SK-N-SH (cell line): ENCODE measurements around the gene NOL4L.

Experiments
- EP300 ChIP-seq, 2 experiments: IDR thresholded peaks; 2 replicates each; pipeline versions ENCODE4 v1.4.0 to v1.6.1; 2012; ENCODE audit warnings: borderline replicate concordance in 1 of 2, low read depth in 1 of 2, low read length in 1 of 2
- EZH2phosphoT487 ChIP-seq: fragments of 200-600 bp; sonication (generic); IDR thresholded peaks from 2 replicates; pipeline ENCODE4 v1.6.1; 2017; ENCODE audit warnings: low read depth, mixed run types, mild to moderate bottlenecking, antibody characterized with exemption, moderate library complexity, borderline replicate concordance
- JUND ChIP-seq: IDR thresholded peaks from 2 replicates; pipeline ENCODE4 v1.4.0; 2012
- NFIC ChIP-seq: IDR thresholded peaks from 2 replicates; pipeline ENCODE4 v1.4.0; 2012; ENCODE audit warnings: borderline replicate concordance
- NRF1 ChIP-seq: IDR thresholded peaks from 2 replicates; pipeline ENCODE4 v1.6.1; 2012; ENCODE audit warnings: low read depth, mild to moderate bottlenecking, low read length
- POLR2AphosphoS5 ChIP-seq: IDR thresholded peaks from 2 replicates; pipeline ENCODE4 v1.6.1; 2012; ENCODE audit warnings: low read depth, low read length
- RCOR1 ChIP-seq: fragments of 150-350 bp; IDR thresholded peaks from 2 replicates; pipeline ENCODE4 v1.6.1; 2017; ENCODE audit warnings: antibody characterized with exemption, low read length
- RFX5 ChIP-seq: IDR thresholded peaks from 2 replicates; pipeline ENCODE4 v1.6.1; 2012; ENCODE audit warnings: mild to moderate bottlenecking, improper control_type of control experiment, low read length
- TAF1 ChIP-seq: IDR thresholded peaks from 2 replicates; pipeline ENCODE4 v1.6.1; 2012; ENCODE audit warnings: low read depth, mild to moderate bottlenecking, low read length, moderate library complexity, borderline replicate concordance
- TCF12 ChIP-seq: IDR thresholded peaks from 2 replicates; pipeline ENCODE4 v1.4.0; 2012
- TF ChIP-seq, protein P1 (sequence below): fragments of 200-600 bp; sonication (generic); IDR thresholded peaks from 2 replicates; pipeline ENCODE4 v1.6.1; 2017; ENCODE audit warnings: antibody characterized with exemption, mild to moderate bottlenecking, moderate library complexity
- TF ChIP-seq, protein P2 (sequence below): IDR thresholded peaks from 2 replicates; pipeline ENCODE4 v1.4.0; 2012; ENCODE audit warnings: low read depth, borderline replicate concordance
- TF ChIP-seq, protein P3 (sequence below): fragments of 150-350 bp; IDR thresholded peaks from 2 replicates; pipeline ENCODE4 v1.6.1; 2017; ENCODE audit warnings: antibody characterized with exemption, low read length, low read depth, borderline replicate concordance

DNA sequence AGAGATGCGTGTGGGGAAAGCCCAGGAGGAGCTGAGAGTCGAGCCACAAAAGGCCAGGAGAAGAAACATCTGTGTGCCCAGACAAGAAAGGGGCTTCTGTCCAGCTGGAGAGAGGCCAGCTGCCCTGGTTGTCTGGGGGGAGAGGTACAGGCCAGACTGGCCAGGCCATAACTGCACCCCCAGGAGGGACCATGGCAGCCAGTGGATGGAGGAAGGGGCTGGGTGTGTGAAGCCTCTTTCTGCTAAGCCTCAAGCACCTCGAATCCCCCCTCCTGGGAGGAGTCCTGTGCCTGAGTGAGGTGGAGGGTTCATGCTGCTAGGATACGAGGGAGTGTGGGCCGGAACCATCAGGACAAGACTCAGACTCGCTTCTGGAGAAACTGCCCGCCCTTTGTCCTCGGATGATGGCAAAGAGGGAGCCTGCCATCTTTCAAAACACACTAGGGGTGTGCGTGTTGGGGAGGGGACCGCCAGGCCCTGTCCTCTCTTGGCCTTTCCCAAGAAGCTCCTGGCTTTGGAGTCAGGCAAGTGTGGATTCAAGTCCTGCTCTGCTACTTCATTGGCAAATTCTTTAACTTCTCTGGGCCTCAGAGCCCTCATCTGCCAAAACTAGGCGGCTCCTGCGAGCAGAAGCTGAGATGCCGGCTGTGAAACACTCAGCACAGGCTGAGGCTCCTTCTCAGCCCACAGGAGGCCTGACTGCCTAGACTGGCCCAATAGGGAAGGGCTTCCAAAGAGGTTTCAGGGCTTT is 136.7 kb downstream of the NOL4L start:
- TF ChIP-seq, protein P1, sequence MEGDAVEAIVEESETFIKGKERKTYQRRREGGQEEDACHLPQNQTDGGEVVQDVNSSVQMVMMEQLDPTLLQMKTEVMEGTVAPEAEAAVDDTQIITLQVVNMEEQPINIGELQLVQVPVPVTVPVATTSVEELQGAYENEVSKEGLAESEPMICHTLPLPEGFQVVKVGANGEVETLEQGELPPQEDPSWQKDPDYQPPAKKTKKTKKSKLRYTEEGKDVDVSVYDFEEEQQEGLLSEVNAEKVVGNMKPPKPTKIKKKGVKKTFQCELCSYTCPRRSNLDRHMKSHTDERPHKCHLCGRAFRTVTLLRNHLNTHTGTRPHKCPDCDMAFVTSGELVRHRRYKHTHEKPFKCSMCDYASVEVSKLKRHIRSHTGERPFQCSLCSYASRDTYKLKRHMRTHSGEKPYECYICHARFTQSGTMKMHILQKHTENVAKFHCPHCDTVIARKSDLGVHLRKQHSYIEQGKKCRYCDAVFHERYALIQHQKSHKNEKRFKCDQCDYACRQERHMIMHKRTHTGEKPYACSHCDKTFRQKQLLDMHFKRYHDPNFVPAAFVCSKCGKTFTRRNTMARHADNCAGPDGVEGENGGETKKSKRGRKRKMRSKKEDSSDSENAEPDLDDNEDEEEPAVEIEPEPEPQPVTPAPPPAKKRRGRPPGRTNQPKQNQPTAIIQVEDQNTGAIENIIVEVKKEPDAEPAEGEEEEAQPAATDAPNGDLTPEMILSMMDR, result no peak
- TF ChIP-seq RCOR1 (no peak), NFIC (no peak), JUND (no peak), EP300 (IDR thresholded peaks at IDR 0.05; ENCODE audit: borderline replicate concordance in 1 of 2, low read depth in 1 of 2, low read length in 1 of 2) (peak in 1 of 2 experiments; percentile 34; a peak in 1 of 4 replicates), POLR2AphosphoS5 (no peak), EZH2phosphoT487 (no peak), TCF12 (no peak), TAF1 (no peak), NRF1 (no peak), RFX5 (no peak)
- TF ChIP-seq, protein P2, sequence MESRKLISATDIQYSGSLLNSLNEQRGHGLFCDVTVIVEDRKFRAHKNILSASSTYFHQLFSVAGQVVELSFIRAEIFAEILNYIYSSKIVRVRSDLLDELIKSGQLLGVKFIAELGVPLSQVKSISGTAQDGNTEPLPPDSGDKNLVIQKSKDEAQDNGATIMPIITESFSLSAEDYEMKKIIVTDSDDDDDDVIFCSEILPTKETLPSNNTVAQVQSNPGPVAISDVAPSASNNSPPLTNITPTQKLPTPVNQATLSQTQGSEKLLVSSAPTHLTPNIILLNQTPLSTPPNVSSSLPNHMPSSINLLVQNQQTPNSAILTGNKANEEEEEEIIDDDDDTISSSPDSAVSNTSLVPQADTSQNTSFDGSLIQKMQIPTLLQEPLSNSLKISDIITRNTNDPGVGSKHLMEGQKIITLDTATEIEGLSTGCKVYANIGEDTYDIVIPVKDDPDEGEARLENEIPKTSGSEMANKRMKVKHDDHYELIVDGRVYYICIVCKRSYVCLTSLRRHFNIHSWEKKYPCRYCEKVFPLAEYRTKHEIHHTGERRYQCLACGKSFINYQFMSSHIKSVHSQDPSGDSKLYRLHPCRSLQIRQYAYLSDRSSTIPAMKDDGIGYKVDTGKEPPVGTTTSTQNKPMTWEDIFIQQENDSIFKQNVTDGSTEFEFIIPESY, result no peak
- TF ChIP-seq, protein P3, sequence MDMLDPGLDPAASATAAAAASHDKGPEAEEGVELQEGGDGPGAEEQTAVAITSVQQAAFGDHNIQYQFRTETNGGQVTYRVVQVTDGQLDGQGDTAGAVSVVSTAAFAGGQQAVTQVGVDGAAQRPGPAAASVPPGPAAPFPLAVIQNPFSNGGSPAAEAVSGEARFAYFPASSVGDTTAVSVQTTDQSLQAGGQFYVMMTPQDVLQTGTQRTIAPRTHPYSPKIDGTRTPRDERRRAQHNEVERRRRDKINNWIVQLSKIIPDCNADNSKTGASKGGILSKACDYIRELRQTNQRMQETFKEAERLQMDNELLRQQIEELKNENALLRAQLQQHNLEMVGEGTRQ, result no peak
